ENCODE data around the gene CHCHD3. TPM values are rescaled to one million over a fixed set of nuclear protein-coding genes. Genes with fewer than 3 reads are reported as not detected.

The CHCHD3 gene
- total and polyA plus RNA-seq, 2 experiments from 2014 or later: 65.3 to 68.5 TPM

DNA sequence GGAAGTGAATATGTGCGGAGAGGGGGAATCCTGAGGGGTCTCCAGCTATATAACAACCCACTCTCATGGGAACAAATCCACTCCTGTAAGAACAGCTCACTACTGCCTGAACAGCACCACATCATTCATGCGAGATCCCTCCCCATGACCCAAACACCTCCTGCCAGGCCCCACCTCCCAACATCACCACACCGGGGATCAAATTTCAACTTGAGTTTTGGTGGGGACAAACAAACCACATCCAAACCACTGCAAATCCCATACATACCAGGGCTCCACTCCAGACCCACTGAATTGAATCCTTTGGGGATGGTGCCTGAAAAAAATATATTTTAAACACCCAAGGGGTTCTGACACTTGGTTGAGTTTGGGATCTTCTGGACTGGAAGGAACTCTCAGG lies 324.1 kb downstream of the CHCHD3 start:
- no peaks in the 10 kb centered on the region for H4K20me1 ChIP-seq (ENCODE audit: insufficient read depth, poor library complexity, severe bottlenecking)
- no peak overlapping the region for H3K4me2 ChIP-seq
- no peak overlapping the region for H3K4me3 ChIP-seq
- TF ChIP-seq, protein P1, sequence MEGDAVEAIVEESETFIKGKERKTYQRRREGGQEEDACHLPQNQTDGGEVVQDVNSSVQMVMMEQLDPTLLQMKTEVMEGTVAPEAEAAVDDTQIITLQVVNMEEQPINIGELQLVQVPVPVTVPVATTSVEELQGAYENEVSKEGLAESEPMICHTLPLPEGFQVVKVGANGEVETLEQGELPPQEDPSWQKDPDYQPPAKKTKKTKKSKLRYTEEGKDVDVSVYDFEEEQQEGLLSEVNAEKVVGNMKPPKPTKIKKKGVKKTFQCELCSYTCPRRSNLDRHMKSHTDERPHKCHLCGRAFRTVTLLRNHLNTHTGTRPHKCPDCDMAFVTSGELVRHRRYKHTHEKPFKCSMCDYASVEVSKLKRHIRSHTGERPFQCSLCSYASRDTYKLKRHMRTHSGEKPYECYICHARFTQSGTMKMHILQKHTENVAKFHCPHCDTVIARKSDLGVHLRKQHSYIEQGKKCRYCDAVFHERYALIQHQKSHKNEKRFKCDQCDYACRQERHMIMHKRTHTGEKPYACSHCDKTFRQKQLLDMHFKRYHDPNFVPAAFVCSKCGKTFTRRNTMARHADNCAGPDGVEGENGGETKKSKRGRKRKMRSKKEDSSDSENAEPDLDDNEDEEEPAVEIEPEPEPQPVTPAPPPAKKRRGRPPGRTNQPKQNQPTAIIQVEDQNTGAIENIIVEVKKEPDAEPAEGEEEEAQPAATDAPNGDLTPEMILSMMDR (IDR thresholded peaks at IDR 0.05; ENCODE audit: poor library complexity): no peak
- TF ChIP-seq EZH2 (IDR thresholded peaks at IDR 0.05; ENCODE audit: borderline replicate concordance) (no peak), EZH2phosphoT487 (IDR thresholded peaks at IDR 0.05; ENCODE audit: low read depth, severe bottlenecking, unreplicated experiment) (no peak)
- DNase-seq (ENCODE audit: low spot score): no peak
- H3K36me3 ChIP-seq (replicated peaks; ENCODE audit: insufficient read depth, low read depth): no peaks in the 10 kb centered on the region
- no peak overlapping the region for H3K27ac ChIP-seq
- H2AFZ ChIP-seq: no peak overlapping the region
- H3K27me3 ChIP-seq: no peaks in the 10 kb centered on the region
- H3K9me3 ChIP-seq (ENCODE audit: low read depth): no peaks in the 10 kb centered on the region
- H3K9me2 ChIP-seq (replicated peaks; ENCODE audit: insufficient read depth): no peaks in the 10 kb centered on the region
- WGBS (ENCODE audit: low lambda C conversion rate, missing lambda C conversion rate): 90% methylated on average over 3 of the region's 3 CpGs
- no peaks in the 10 kb centered on the region for H3K79me2 ChIP-seq
- H3K4me1 ChIP-seq (ENCODE audit: insufficient read depth): no peaks in the 10 kb centered on the region

DNA sequence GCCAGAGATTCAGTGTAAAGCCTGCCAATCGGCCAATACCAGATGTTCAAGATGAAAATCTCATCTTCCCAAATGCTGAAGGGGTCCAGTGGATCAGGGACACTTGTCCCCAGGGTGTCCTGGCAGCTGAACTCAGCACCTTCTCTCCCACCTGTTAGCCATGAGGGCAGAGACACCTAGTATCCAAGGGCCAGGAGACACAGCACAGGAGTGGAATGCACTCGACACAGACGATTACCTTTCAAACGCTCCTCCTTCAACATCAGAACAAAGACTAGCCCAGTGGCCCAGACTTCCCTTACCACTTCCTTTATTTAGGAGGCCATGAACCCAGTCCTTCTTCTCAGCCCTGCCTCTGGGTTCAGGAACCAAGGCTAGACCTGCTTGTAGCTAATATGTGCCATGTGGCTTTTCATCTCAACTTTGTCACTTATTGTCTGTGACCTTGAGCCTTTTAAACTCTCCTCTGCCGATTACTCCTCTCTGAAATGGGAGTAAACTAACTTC lies 325.4 kb downstream of the CHCHD3 start:
- Histone ChIP-seq H3K27me3 (no peaks in the 10 kb centered on the region), H3K79me2 (no peaks in the 10 kb centered on the region), H3K9me2 (replicated peaks; ENCODE audit: insufficient read depth) (no peaks in the 10 kb centered on the region), H3K9me3 (ENCODE audit: low read depth) (no peaks in the 10 kb centered on the region), H3K4me2 (no peak overlapping the region), H3K27ac (no peak overlapping the region), H3K4me3 (no peak overlapping the region), H3K4me1 (ENCODE audit: insufficient read depth) (no peaks in the 10 kb centered on the region), H3K36me3 (replicated peaks; ENCODE audit: insufficient read depth, low read depth) (no peaks in the 10 kb centered on the region), H2AFZ (no peak overlapping the region), H4K20me1 (ENCODE audit: insufficient read depth, poor library complexity, severe bottlenecking) (no peaks in the 10 kb centered on the region)
- no peak for DNase-seq (ENCODE audit: low spot score)
- 73% methylated on average over 5 of the region's 5 CpGs for WGBS (ENCODE audit: low lambda C conversion rate, missing lambda C conversion rate)
- TF ChIP-seq EZH2phosphoT487 (IDR thresholded peaks at IDR 0.05; ENCODE audit: low read depth, severe bottlenecking, unreplicated experiment): no peak
- TF ChIP-seq, protein P1 (IDR thresholded peaks at IDR 0.05; ENCODE audit: poor library complexity): no peak
- TF ChIP-seq EZH2 (IDR thresholded peaks at IDR 0.05; ENCODE audit: borderline replicate concordance): no peak

DNA sequence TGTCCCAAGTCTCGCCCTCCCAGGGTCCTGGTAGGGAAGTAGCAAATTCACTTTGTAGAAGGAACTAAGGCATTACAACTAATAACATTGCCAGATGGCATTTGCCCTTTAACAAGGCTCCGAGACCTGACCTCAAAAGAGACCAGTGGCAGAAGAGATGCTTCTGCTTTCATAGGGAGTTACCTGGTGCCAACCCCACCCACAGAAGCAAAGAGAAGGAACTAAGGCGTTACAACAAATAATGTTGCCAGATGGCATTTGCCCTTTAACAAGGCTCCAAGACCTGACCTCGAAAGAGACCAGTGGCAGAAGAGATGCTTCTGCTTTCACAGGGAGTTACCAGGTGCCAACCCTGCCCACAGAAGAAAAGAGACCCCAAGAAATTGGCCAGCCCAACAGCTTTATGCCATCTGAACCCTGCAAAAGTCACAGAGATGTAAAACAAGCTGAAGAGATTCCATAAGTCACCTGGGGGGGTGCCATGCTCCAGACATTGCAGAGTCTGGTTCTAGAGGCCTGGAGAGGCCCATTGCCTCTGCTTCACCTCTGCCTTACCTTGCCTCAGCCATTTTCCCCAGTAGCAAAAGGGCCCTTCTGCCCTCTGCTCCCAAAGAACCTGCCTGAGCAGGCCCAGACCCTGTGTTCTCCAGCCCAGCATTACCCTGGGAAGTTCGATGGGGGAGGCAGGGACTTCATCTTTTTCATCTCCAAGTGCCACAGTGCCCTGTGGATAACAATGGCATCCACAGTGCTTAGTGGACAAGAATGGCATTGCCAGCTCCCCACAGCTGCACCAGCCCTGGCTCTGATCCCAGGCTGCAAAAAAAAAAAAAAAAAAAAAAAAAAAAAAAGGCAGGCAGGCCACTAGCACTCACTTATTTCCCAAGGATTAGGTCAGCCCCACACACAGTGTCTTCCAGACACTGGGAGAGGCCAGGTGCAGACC lies 326.1 kb downstream of the CHCHD3 start:
- no peak for DNase-seq (ENCODE audit: low spot score)
- H3K4me3 ChIP-seq: no peak overlapping the region
- H3K27me3 ChIP-seq: no peaks in the 10 kb centered on the region
- no peaks in the 10 kb centered on the region for H3K4me1 ChIP-seq (ENCODE audit: insufficient read depth)
- no peaks in the 10 kb centered on the region for H3K9me2 ChIP-seq (replicated peaks; ENCODE audit: insufficient read depth)
- H4K20me1 ChIP-seq (ENCODE audit: insufficient read depth, poor library complexity, severe bottlenecking): no peaks in the 10 kb centered on the region
- H3K9me3 ChIP-seq (ENCODE audit: low read depth): no peaks in the 10 kb centered on the region
- H3K79me2 ChIP-seq: no peaks in the 10 kb centered on the region
- H3K4me2 ChIP-seq: no peak overlapping the region
- 96% methylated on average over 5 of the region's 5 CpGs for WGBS (ENCODE audit: low lambda C conversion rate, missing lambda C conversion rate)
- H3K27ac ChIP-seq: no peak overlapping the region
- H3K36me3 ChIP-seq (replicated peaks; ENCODE audit: insufficient read depth, low read depth): no peaks in the 10 kb centered on the region
- H2AFZ ChIP-seq: no peak overlapping the region
- TF ChIP-seq EZH2 (IDR thresholded peaks at IDR 0.05; ENCODE audit: borderline replicate concordance): no peak

DNA sequence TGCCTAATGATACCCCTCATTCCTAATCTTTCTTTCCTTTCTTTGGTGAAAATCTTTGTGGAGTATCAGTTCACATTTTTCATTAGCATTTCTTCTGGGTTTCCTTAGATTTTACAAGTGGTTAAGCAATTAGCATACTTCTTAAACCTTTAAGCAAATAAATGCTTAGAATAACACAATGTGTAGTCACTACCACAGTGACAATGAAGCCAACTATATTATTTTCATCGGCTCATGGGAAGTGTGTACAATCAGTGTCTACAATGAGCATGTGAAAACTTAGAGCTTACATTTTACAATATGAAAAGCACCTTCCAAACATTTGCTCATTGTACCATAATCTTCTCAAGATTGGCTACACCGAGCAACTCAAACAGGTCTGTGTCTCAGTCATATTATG lies 329.5 kb downstream of the CHCHD3 start:
- H3K27me3 ChIP-seq: no peaks in the 10 kb centered on the region
- 70% methylated on average over 2 of the region's 2 CpGs for WGBS (ENCODE audit: low lambda C conversion rate, missing lambda C conversion rate)

More for the DNA sequence above, 329.5 kb downstream of the CHCHD3 start:
- Histone ChIP-seq H2AFZ (no peak overlapping the region), H3K9me3 (ENCODE audit: low read depth) (no peaks in the 10 kb centered on the region), H3K79me2 (no peaks in the 10 kb centered on the region), H4K20me1 (ENCODE audit: insufficient read depth, poor library complexity, severe bottlenecking) (no peaks in the 10 kb centered on the region), H3K4me1 (ENCODE audit: insufficient read depth) (no peaks in the 10 kb centered on the region), H3K9me2 (replicated peaks; ENCODE audit: insufficient read depth) (no peaks in the 10 kb centered on the region), H3K4me3 (no peak overlapping the region), H3K36me3 (replicated peaks; ENCODE audit: insufficient read depth, low read depth) (no peaks in the 10 kb centered on the region), H3K27ac (no peak overlapping the region), H3K4me2 (no peak overlapping the region)
- no peak for DNase-seq (ENCODE audit: low spot score)
- no peak for TF ChIP-seq EZH2 (IDR thresholded peaks at IDR 0.05; ENCODE audit: borderline replicate concordance)
- TF ChIP-seq EZH2phosphoT487 (IDR thresholded peaks at IDR 0.05; ENCODE audit: low read depth, severe bottlenecking, unreplicated experiment): no peak
- TF ChIP-seq, protein P1 (IDR thresholded peaks at IDR 0.05; ENCODE audit: poor library complexity): no peak

Measured in hepatocyte (in vitro differentiated cells).